ENCODE results near the gene CFAP97D2.

DNA sequence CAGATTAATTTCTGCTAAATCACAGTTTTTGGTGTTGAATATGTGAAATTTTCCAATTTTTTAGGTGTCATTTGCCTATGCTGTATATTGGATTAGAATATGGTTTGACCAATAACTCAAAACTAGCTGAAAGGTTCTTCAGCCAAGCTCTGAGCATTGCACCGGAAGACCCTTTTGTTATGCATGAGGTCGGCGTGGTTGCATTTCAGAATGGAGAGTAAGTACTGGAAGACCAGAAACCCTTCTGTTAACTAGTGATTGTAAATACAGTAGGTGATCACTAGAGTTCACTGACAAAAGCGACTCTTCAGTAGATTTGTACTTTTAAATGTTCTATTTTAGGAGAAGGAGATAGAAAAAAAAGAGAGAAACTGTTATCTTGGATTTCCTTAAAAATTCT lies 78.0 kb downstream of the CFAP97D2 start:
- no peak for TF ChIP-seq POLR2A (IDR thresholded peaks at IDR 0.05)
- TF ChIP-seq, protein P1, sequence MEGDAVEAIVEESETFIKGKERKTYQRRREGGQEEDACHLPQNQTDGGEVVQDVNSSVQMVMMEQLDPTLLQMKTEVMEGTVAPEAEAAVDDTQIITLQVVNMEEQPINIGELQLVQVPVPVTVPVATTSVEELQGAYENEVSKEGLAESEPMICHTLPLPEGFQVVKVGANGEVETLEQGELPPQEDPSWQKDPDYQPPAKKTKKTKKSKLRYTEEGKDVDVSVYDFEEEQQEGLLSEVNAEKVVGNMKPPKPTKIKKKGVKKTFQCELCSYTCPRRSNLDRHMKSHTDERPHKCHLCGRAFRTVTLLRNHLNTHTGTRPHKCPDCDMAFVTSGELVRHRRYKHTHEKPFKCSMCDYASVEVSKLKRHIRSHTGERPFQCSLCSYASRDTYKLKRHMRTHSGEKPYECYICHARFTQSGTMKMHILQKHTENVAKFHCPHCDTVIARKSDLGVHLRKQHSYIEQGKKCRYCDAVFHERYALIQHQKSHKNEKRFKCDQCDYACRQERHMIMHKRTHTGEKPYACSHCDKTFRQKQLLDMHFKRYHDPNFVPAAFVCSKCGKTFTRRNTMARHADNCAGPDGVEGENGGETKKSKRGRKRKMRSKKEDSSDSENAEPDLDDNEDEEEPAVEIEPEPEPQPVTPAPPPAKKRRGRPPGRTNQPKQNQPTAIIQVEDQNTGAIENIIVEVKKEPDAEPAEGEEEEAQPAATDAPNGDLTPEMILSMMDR (IDR thresholded peaks at IDR 0.05), result no peak

Measured in thyroid gland (tissue), 4 donors.